ENCODE results near the gene UST. TPM values are rescaled to one million over a fixed set of nuclear protein-coding genes. Genes with fewer than 3 reads are reported as not detected.
"Not testable (repeated sequence)": the region's sequence is repeated elsewhere in the genome, so short reads cannot be mapped to it uniquely, and the experiment has no call there.

Gene UST
- total RNA-seq, 2 experiments from 2014 or later: 1.9 to 3.7 TPM

DNA sequence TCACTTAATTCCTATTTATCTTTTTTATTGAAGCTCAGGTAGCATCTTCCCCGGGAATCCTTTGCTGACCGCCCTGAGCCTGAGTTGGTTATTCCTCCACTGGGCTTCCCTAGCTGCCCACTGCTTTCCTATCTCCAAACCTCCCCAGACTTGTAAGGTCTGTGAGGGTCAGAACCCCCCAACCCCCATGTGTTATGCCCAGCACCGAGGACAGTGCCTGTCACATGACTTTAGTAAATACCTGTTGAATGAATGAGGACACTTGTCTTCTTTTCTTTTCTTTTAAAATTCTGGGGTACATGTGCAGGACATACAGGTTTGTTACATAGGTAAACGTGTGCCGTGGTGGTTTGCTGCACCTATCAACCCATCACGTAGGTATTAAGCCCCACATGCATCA, 105.9 kb downstream of the UST start:
- peaks cover 3% of the 10 kb centered on the region for H3K9me3 Mint-ChIP-seq
- no peaks in the 10 kb centered on the region for H3K27me3 Mint-ChIP-seq
- Histone ChIP-seq H3K4me3 (ENCODE audit: low read length) (no peak overlapping the region), H3K9me3 (ENCODE audit: control insufficient read depth in 1 of 2, insufficient read depth in 1 of 2, low read length in 2 of 2) (no peaks in the 10 kb centered on the region), H3K36me3 (ENCODE audit: insufficient read depth, low read length) (no peaks in the 10 kb centered on the region), H3K4me1 (ENCODE audit: insufficient read depth, low read length) (no peaks in the 10 kb centered on the region), H3K27ac (ENCODE audit: low read depth in 1 of 2, low read length in 2 of 2) (no peak overlapping the region), H3K27me3 (ENCODE audit: control insufficient read depth in 1 of 2, insufficient read depth in 2 of 2, low read length in 2 of 2) (no peaks in the 10 kb centered on the region)
- no peak overlapping the region for H3K4me3 Mint-ChIP-seq
- no peak for TF ChIP-seq CTCF (IDR thresholded peaks at IDR 0.05)
- DNase-seq (no peak), ATAC-seq (ENCODE audit: poor library complexity) (no peak)
- intact Hi-C loops (cut with DNase I, micrococcal nuclease): no loop called here
- CTCF ChIA-PET: no interaction called here
- H3K36me3 Mint-ChIP-seq (ENCODE audit: low read depth): no peaks in the 10 kb centered on the region
- H3K4me1 Mint-ChIP-seq (ENCODE audit: low read depth): peaks cover 5% of the 10 kb centered on the region
- no peak overlapping the region for H3K27ac Mint-ChIP-seq
- POLR2A ChIA-PET: no interaction called here

DNA sequence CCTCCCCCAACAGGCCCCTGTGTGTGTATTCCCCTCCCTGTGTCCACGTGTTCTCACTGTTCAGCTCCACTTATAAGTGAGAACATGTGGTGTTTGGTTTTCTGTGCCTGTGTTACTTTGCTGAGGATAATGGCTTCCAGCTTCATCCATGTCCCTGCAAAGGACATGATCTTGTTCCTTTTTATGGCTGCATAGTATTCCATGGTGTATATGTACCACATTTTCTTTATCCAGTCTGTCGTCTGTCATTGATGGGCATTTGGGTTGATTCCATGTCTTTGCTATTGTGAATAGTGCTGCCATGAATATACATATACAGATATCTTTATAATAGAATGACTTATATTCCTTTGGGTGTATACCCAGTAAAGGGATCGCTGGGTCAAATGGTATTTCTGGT, 106.3 kb downstream of the UST start:
- CTCF ChIA-PET: not testable (repeated sequence)

DNA sequence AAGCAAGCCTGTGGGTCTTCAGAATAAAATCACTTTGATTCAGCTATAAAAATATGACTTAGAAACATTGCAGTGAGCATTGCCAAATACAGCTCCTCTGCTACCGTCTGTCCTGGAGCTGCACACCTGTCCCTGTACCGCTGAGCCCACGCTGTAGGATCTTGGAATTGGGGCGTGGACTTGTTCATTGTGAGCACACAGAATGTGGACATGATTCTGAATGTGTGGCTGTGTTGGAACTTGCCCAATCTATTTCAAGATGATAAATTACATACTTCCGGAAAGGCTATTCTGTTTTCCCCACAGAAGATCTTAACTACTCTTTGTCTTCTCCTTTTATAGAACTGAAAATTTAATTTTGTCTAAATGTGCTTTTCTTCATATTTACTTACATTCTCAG, 107.3 kb downstream of the UST start:
- no peak overlapping the region for H3K27ac Mint-ChIP-seq
- H3K4me1 ChIP-seq (ENCODE audit: insufficient read depth, low read length): no peaks in the 10 kb centered on the region
- CTCF ChIA-PET: no interaction called here

More for the DNA sequence above, 106.3 kb downstream of the UST start:
- H3K4me3 ChIP-seq (ENCODE audit: low read length); DNase-seq; H3K4me1 Mint-ChIP-seq (ENCODE audit: low read depth); H3K4me3 Mint-ChIP-seq; H3K36me3 Mint-ChIP-seq (ENCODE audit: low read depth); H3K36me3 ChIP-seq (ENCODE audit: insufficient read depth, low read length); intact Hi-C loops (cut with DNase I, micrococcal nuclease); H3K27ac Mint-ChIP-seq; H3K4me1 ChIP-seq (ENCODE audit: insufficient read depth, low read length); H3K9me3 Mint-ChIP-seq; H3K27ac ChIP-seq (ENCODE audit: low read depth in 1 of 2, low read length in 2 of 2); ATAC-seq (ENCODE audit: poor library complexity); H3K9me3 ChIP-seq (ENCODE audit: control insufficient read depth in 1 of 2, insufficient read depth in 1 of 2, low read length in 2 of 2); H3K27me3 ChIP-seq (ENCODE audit: control insufficient read depth in 1 of 2, insufficient read depth in 2 of 2, low read length in 2 of 2); H3K27me3 Mint-ChIP-seq; POLR2A ChIA-PET: not testable (repeated sequence)

More for the DNA sequence above, 107.3 kb downstream of the UST start:
- Histone ChIP-seq H3K9me3 (ENCODE audit: control insufficient read depth in 1 of 2, insufficient read depth in 1 of 2, low read length in 2 of 2) (no peaks in the 10 kb centered on the region), H3K4me3 (ENCODE audit: low read length) (no peak overlapping the region), H3K36me3 (ENCODE audit: insufficient read depth, low read length) (no peaks in the 10 kb centered on the region), H3K27ac (ENCODE audit: low read depth in 1 of 2, low read length in 2 of 2) (no peak overlapping the region), H3K27me3 (ENCODE audit: control insufficient read depth in 1 of 2, insufficient read depth in 2 of 2, low read length in 2 of 2) (no peaks in the 10 kb centered on the region)
- Mint-ChIP-seq H3K27me3 (no peaks in the 10 kb centered on the region), H3K9me3 (peaks cover 3% of the 10 kb centered on the region), H3K4me1 (ENCODE audit: low read depth) (peaks cover 5% of the 10 kb centered on the region), H3K36me3 (ENCODE audit: low read depth) (no peaks in the 10 kb centered on the region), H3K4me3 (no peak overlapping the region)
- POLR2A ChIA-PET: no interaction called here
- DNase-seq: no peak
- no peak for TF ChIP-seq CTCF (IDR thresholded peaks at IDR 0.05)
- ATAC-seq (ENCODE audit: poor library complexity): no peak
- intact Hi-C loops (cut with DNase I, micrococcal nuclease): no loop called here

All from CD4-positive, alpha-beta T cell (primary cell).